H1 (cell line): Measurements from ENCODE around the gene NFIC. TPM values are rescaled to one million over a fixed set of nuclear protein-coding genes. Genes with fewer than 3 reads are reported as not detected.

Experiments used
- CTCF ChIA-PET: fragments of 300-600 bp; sonication (Branson Sonifier 250); formaldehyde crosslinking; loops from one replicate; lab custom pipeline; 2021; ENCODE audit not compliant: partially characterized antibody; lab: Charles Lee
- POLR2A ChIA-PET: fragments of 300-600 bp; sonication (Branson Sonifier 250); formaldehyde crosslinking; loops from one replicate; lab custom pipeline; 2021; ENCODE audit warnings: inconsistent platforms; ENCODE audit not compliant: partially characterized antibody; lab: Charles Lee
- DNase-seq, 2 experiments: peaks; one replicate each; pipeline versions ENCODE4 v3.0.0 to v3.0.0-alpha.2; 2010 to 2022; ENCODE audit warnings: low spot score in 2 of 2, low read depth in 1 of 2, mixed read lengths in 1 of 2
- FAIRE-seq: peaks from 2 replicates; lab custom pipeline; 2011; peaks lifted over from hg19 to GRCh38; lab: Jason Lieb, UNC
- H2AFZ ChIP-seq: 2 replicates; pipeline ENCODE4 v1.8.1; 2012; ENCODE audit warnings: low read length, inconsistent platforms
- H2AK5ac ChIP-seq: 2 replicates; pipeline ENCODE4 v1.6.1; 2013; ENCODE audit warnings: low read depth, low read length
- H2BK120ac ChIP-seq: replicated peaks from 2 replicates; pipeline ENCODE3; 2013; ENCODE audit warnings: low read depth, low read length, inconsistent platforms
- H2BK12ac ChIP-seq: 2 replicates; pipeline ENCODE4 v1.6.1; 2013; ENCODE audit warnings: low read depth, low read length
- H2BK15ac ChIP-seq: 2 replicates; pipeline ENCODE4 v1.6.1; 2013; ENCODE audit warnings: low read length
- H2BK20ac ChIP-seq: 2 replicates; pipeline ENCODE4 v1.6.1; 2013; ENCODE audit warnings: low read length
- H2BK5ac ChIP-seq: 2 replicates; pipeline ENCODE4 v1.6.1; 2013; ENCODE audit warnings: low read depth, low read length
- H3K14ac ChIP-seq: 2 replicates; pipeline ENCODE4 v1.6.1; 2013; ENCODE audit warnings: inconsistent platforms; ENCODE audit not compliant: insufficient read length
- H3K18ac ChIP-seq: 2 replicates; pipeline ENCODE4 v1.6.1; 2013; ENCODE audit warnings: low read length; ENCODE audit errors: extremely low read depth
- H3K23ac ChIP-seq: 2 replicates; pipeline ENCODE4 v1.6.1; 2013; ENCODE audit warnings: inconsistent platforms; ENCODE audit not compliant: insufficient read length
- H3K23me2 ChIP-seq: 2 replicates; pipeline ENCODE4 v1.6.1; 2013; ENCODE audit warnings: low read depth, low read length
- H3K27ac ChIP-seq: 2 replicates; pipeline ENCODE4 v1.6.1; 2011; ENCODE audit warnings: low read depth, low read length, inconsistent platforms
- H3K27me3 ChIP-seq, 4 experiments: replicated peaks in 1 of 4; 1 replicate in 1 of 4; 2 replicates in 3 of 4; pipeline versions ENCODE4 v1.6.1 to v1.8.1; 2011 to 2013; ENCODE audit warnings: low read length in 3 of 4, mild to moderate bottlenecking in 3 of 4, inconsistent platforms in 2 of 4, mixed read lengths in 2 of 4, moderate library complexity in 1 of 4; ENCODE audit not compliant: control insufficient read depth in 3 of 4, insufficient read depth in 3 of 4; ENCODE audit errors: extremely low read depth in 1 of 4
- H3K36me3 ChIP-seq, 4 experiments: 2 replicates each; pipeline versions ENCODE4 v1.6.1 to v1.8.1; 2011 to 2013; ENCODE audit warnings: mild to moderate bottlenecking in 4 of 4, low read length in 3 of 4, moderate library complexity in 2 of 4, control low read depth in 1 of 4, inconsistent platforms in 1 of 4; ENCODE audit not compliant: insufficient read depth in 4 of 4, control insufficient read depth in 2 of 4
- H3K4ac ChIP-seq: replicated peaks from 2 replicates; pipeline ENCODE3; 2013; ENCODE audit warnings: low read length, low read depth, mixed read lengths, inconsistent platforms; ENCODE audit not compliant: insufficient read length
- H3K4me1 ChIP-seq, 4 experiments: replicated peaks in 1 of 4; 1 replicate in 1 of 4; 2 replicates in 3 of 4; pipeline versions ENCODE4 v1.6.1 to v1.8.1; 2011 to 2013; ENCODE audit warnings: low read length in 3 of 4, inconsistent platforms in 2 of 4, mixed read lengths in 1 of 4; ENCODE audit not compliant: insufficient read depth in 4 of 4, control insufficient read depth in 3 of 4
- H3K4me2 ChIP-seq, 2 experiments: 2 replicates each; pipeline versions ENCODE4 v1.6.1 to v1.8.1; 2011 to 2013; ENCODE audit warnings: low read depth in 2 of 2, low read length in 2 of 2, control low read depth in 1 of 2, inconsistent platforms in 1 of 2, mild to moderate bottlenecking in 1 of 2; ENCODE audit not compliant: insufficient read depth in 1 of 2
- H3K4me3 ChIP-seq, 4 experiments: fragments of 200-600, 300-600 bp in 1 of 4; sonication (generic), shearing (Covaris generic), sonication (Bioruptor Twin) in 1 of 4; 2 replicates each; pipeline versions ENCODE4 v1.5.1 to v1.8.1; 2011 to 2016; ENCODE audit warnings: low read length in 4 of 4, low read depth in 3 of 4, control low read depth in 2 of 4, inconsistent platforms in 2 of 4, mild to moderate bottlenecking in 2 of 4, mixed read lengths in 1 of 4, moderate library complexity in 1 of 4; ENCODE audit not compliant: insufficient read depth in 2 of 4; ENCODE audit errors: extremely low read depth in 1 of 4
- H3K56ac ChIP-seq: replicated peaks from 2 replicates; pipeline ENCODE3; 2013; ENCODE audit warnings: low read depth, mild to moderate bottlenecking, mixed read lengths, low read length, inconsistent platforms; ENCODE audit not compliant: insufficient read length
- H3K79me1 ChIP-seq: 2 replicates; pipeline ENCODE4 v1.6.1; 2013; ENCODE audit warnings: low read depth, low read length, control low read depth
- H3K79me2 ChIP-seq, 2 experiments: 2 replicates each; pipeline versions ENCODE4 v1.6.1 to v1.8.1; 2012 to 2013; ENCODE audit warnings: low read length in 2 of 2, mild to moderate bottlenecking in 2 of 2, inconsistent platforms in 1 of 2; ENCODE audit not compliant: insufficient read depth in 2 of 2, control insufficient read depth in 1 of 2
- H3K9ac ChIP-seq, 4 experiments: replicated peaks in 1 of 4; 1 replicate in 1 of 4; 2 replicates in 3 of 4; pipeline versions ENCODE4 v1.6.1 to v1.8.1; 2011 to 2013; ENCODE audit warnings: low read depth in 3 of 4, low read length in 3 of 4, control low read depth in 2 of 4, mild to moderate bottlenecking in 2 of 4, moderate library complexity in 2 of 4, inconsistent platforms in 1 of 4; ENCODE audit errors: extremely low read depth in 1 of 4
- H3K9me3 ChIP-seq, 2 experiments: 2 replicates each; pipeline versions ENCODE4 v1.6.1 to v1.8.1; 2012 to 2013; ENCODE audit warnings: mild to moderate bottlenecking in 2 of 2, moderate library complexity in 2 of 2, control low read depth in 1 of 2, inconsistent platforms in 1 of 2, low read depth in 1 of 2, low read length in 1 of 2, mixed read lengths in 1 of 2; ENCODE audit not compliant: insufficient read depth in 2 of 2
- H4K20me1 ChIP-seq, 2 experiments: replicated peaks in 1 of 2; 2 replicates each; pipeline versions ENCODE3 to v1.8.1; 2011 to 2013; ENCODE audit warnings: inconsistent platforms in 2 of 2, low read length in 2 of 2, mild to moderate bottlenecking in 1 of 2; ENCODE audit not compliant: insufficient read depth in 2 of 2, control insufficient read depth in 1 of 2
- H4K5ac ChIP-seq: 2 replicates; pipeline ENCODE4 v1.6.1; 2013; ENCODE audit warnings: low read length, low read depth, mixed read lengths, inconsistent platforms; ENCODE audit not compliant: insufficient read length
- H4K8ac ChIP-seq: 2 replicates; pipeline ENCODE4 v1.8.0; 2013; ENCODE audit warnings: mild to moderate bottlenecking, moderate library complexity, low read length, inconsistent platforms; ENCODE audit not compliant: insufficient read depth; ENCODE audit errors: extremely low read depth
- H4K91ac ChIP-seq: replicated peaks from 2 replicates; pipeline ENCODE3; 2013; ENCODE audit warnings: low read length, mixed read lengths, inconsistent platforms; ENCODE audit not compliant: insufficient read length
- EZH2 ChIP-seq: fragments of 200-600 bp; sonication (generic); IDR thresholded peaks from 2 replicates; pipeline ENCODE4 v1.7.1; 2012; ENCODE audit warnings: low read depth, mild to moderate bottlenecking, moderate library complexity, low read length, inconsistent platforms; ENCODE audit not compliant: severe bottlenecking
- MAFK ChIP-seq: IDR thresholded peaks from 2 replicates; pipeline ENCODE4 v1.6.1; 2012; ENCODE audit warnings: low read depth, mild to moderate bottlenecking, improper control_type of control experiment, low read length
- RNF2 ChIP-seq: fragments of 200-900, 300-1000 bp; sonication (generic); IDR thresholded peaks from 2 replicates; pipeline ENCODE4 v1.7.1; 2016; ENCODE audit warnings: borderline replicate concordance, low read depth, mild to moderate bottlenecking, antibody characterized with exemption, low read length; ENCODE audit not compliant: poor library complexity, severe bottlenecking; ENCODE audit errors: missing control alignments
- SUZ12 ChIP-seq: fragments of 200-600 bp; sonication (generic); IDR thresholded peaks from 2 replicates; pipeline ENCODE4 v1.6.1; 2012; ENCODE audit warnings: mild to moderate bottlenecking, inconsistent platforms, low read length, moderate library complexity, mixed read lengths
- WGBS, 2 experiments: shearing (Covaris generic) in 1 of 2; methylation state at CpG; one replicate each; pipeline versions ENCODE4 v1.1.6 to v1.1.7; 2013 to 2015; ENCODE audit warnings: low lambda C conversion rate in 2 of 2, mixed read lengths in 2 of 2, inconsistent platforms in 1 of 2, low coverage in 1 of 2, missing lambda C conversion rate in 1 of 2; ENCODE audit not compliant: insufficient replicate concordance in 2 of 2, insufficient coverage in 1 of 2, insufficient read length in 1 of 2; ENCODE audit errors: extremely low coverage in 1 of 2, missing lambda C conversion rate in 1 of 2; 5-methylcytosine and 5-hydroxymethylcytosine counted together
- polyA plus RNA-seq, 7 experiments: library from polyadenylated mRNA; depleted of rRNA in 3 of 7; stranded (reverse) in 5 of 7; unstranded in 2 of 7; fragments of >200 nt in 5 of 7; fragments of 200-250 nt in 2 of 7; gene quantifications; 1 replicate in 5 of 7; 2 replicates in 1 of 7; 4 replicates in 1 of 7; pipeline versions ENCODE4 v1.2.1 to v1.2.3, GENCODE V29; 2011 to 2013; ENCODE audit warnings: missing spikeins in 2 of 7, mixed read lengths in 2 of 7
- total RNA-seq: library from RNA; stranded (reverse); fragmentation: NEBNext Ultra II Directional; extraction: Animal tissue kit (Norgen Biotek cat#: 25700); gene quantifications from 2 replicates; pipeline ENCODE4 v1.2.1, GENCODE V29; 2021

Gene NFIC
- total and polyA plus RNA-seq, 2 of the 8 experiments (the other 6 are each of a cell fraction or from before 2014, with no cell fraction given): 0.56 to 3.2 TPM

DNA sequence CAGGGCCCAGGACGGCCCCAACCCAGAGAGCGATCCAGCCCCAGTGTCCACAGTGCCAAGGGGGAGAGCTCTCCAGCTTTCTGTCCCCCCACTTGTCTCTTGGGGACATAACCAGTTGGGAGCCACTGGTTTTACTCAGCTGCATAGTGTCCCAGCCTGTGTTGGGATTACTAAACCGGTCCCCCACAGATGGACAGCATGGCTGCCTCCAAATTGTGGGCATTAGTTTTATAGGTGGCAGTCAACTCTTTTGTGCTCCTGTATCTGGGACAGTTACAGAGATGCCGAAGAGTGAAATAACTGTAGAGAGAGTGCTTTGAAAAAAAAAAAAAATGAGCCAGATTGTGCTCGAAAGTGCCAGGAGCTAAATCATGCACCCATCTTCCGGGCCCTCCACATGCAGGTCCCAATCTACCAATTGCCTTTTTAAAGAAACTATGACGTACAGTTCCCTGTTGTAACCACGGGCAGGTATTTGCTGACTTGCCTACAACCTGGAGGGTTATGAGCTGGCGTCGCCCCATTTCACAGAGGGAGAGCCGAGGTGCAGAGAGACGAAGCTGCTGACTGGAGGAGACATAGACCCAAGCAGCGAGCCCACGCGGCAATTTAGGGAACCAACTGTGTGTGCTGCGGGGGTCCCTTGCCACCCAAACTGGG is 2.4 kb upstream of the NFIC start:
- peak overlapping the region; percentile 7; the same call in 1 of the 2 replicates for H2BK20ac ChIP-seq
- 19% methylated on average over 16 of the region's 16 CpGs; no CpG with 5 or more reads in 1 of the 2 experiments for WGBS, 2 experiments
- no peaks in the 10 kb centered on the region for H3K79me1 ChIP-seq
- no peak overlapping the region for H4K8ac ChIP-seq
- CTCF ChIA-PET: interaction anchor here (0.5 to 2.3 kb wide), 5 partner anchors 61 to 120 kb away, joined by 3 to 9 read pairs (median 5); no protein-coding TSS in a partner anchor
- TF ChIP-seq RNF2 (peak; percentile 25), MAFK (no peak), EZH2 (peak; percentile 81), SUZ12 (peak; percentile 69)
- TF ChIP-seq, all 59 proteins: peak for 3
- Histone ChIP-seq H4K5ac (no peak overlapping the region), H3K14ac (no peak overlapping the region), H3K36me3 (peaks cover 0 to 10% (median 0%) of the 10 kb centered on the region in 4 experiments; a peak in 1 of 8 replicates), H2BK5ac (no peak overlapping the region), H2BK15ac (no peak overlapping the region), H2AK5ac (no peak overlapping the region), H3K4me3 (no peak overlapping the region), H3K4me2 (no peak overlapping the region), H3K23ac (no peak overlapping the region), H3K4me1 (peaks cover 6 to 17% (median 11%) of the 10 kb centered on the region in 4 experiments), H3K18ac (0 out of 2 replicates have a peak overlapping the region, but pooled peaks have one; percentile 13), H3K56ac (no peak overlapping the region), H4K20me1 (peaks cover 8 to 34% of the 10 kb centered on the region in 2 experiments), H4K91ac (no peak overlapping the region), H3K9ac (no peak overlapping the region), H3K9me3 (no peaks in the 10 kb centered on the region; a peak in 1 of 4 replicates), H3K27ac (no peak overlapping the region), H3K79me2 (no peaks in the 10 kb centered on the region), H2BK12ac (no peak overlapping the region), H3K4ac (no peak overlapping the region), H2BK120ac (no peak overlapping the region), H3K27me3 (peaks cover 92 to 95% (median 93%) of the 10 kb centered on the region in 4 experiments), H2AFZ (no peak overlapping the region), H3K23me2 (peaks cover 10% of the 10 kb centered on the region; the same call in 1 of the 2 replicates)
- FAIRE-seq (no peak), DNase-seq (no peak)
- POLR2A ChIA-PET: interaction anchor here (0.7 to 1.6 kb wide), 3 partner anchors 11 to 365 kb away, joined by 3 to 5 read pairs (median 3); no protein-coding TSS in a partner anchor
